Endothelial cell of umbilical vein (primary cell): ENCODE measurements around the gene KCNMA1. TPM values are rescaled to one million over a fixed set of nuclear protein-coding genes. Genes with fewer than 3 reads are reported as not detected.

Experiments
- BruUV-seq: library from RNA; stranded (reverse); fragments of 400-500 nt; replicated peaks from 2 replicates; lab custom pipeline; 2021; lab: Mats Ljungman, UMichigan
- CTCF ChIA-PET: fragments of 300-600, 350-600 bp; sonication (Branson Sonifier 250); formaldehyde crosslinking; loops from one replicate; lab custom pipeline; 2021; ENCODE audit warnings: antibody characterized with exemption, inconsistent platforms; lab: Charles Lee
- POLR2A ChIA-PET: fragments of 300-600, 350-600 bp; sonication (Branson Sonifier 250); formaldehyde crosslinking; loops from one replicate; lab custom pipeline; 2021; ENCODE audit warnings: antibody characterized with exemption, inconsistent platforms; lab: Charles Lee
- DNase-seq: peaks from one replicate; pipeline ENCODE4 v3.0.0-alpha.2; 2011; ENCODE audit warnings: low read depth, low spot score
- FAIRE-seq: peaks from 2 replicates; lab custom pipeline; 2011; peaks lifted over from hg19 to GRCh38; lab: Jason Lieb, UNC
- H2AFZ ChIP-seq: 2 replicates; pipeline ENCODE4 v1.6.0; 2012; ENCODE audit warnings: low read depth, low read length, control low read depth, inconsistent platforms
- H3K27ac ChIP-seq: 2 replicates; pipeline ENCODE4 v1.5.1; 2011; ENCODE audit warnings: low read depth, mild to moderate bottlenecking, control low read depth, low read length, moderate library complexity; ENCODE audit not compliant: insufficient read depth
- H3K27me3 ChIP-seq, 2 experiments: 2 replicates each; pipeline versions ENCODE4 v1.6.0 to v1.6.1; 2011; ENCODE audit warnings: low read length in 2 of 2, mixed read lengths in 1 of 2; ENCODE audit not compliant: control insufficient read depth in 2 of 2, insufficient read depth in 2 of 2
- H3K36me3 ChIP-seq, 2 experiments: 2 replicates in 1 of 2; 3 replicates in 1 of 2; pipeline ENCODE4 v1.5.1; 2011; ENCODE audit warnings: low read length in 2 of 2, mild to moderate bottlenecking in 1 of 2, moderate library complexity in 1 of 2; ENCODE audit not compliant: control insufficient read depth in 2 of 2, insufficient read depth in 2 of 2; ENCODE audit errors: extremely low read depth in 1 of 2
- H3K4me1 ChIP-seq: 3 replicates; pipeline ENCODE4 v1.5.1; 2011; ENCODE audit warnings: mild to moderate bottlenecking, low read length; ENCODE audit not compliant: control insufficient read depth, insufficient read depth; ENCODE audit errors: extremely low read depth
- H3K4me2 ChIP-seq: 2 replicates; pipeline ENCODE4 v1.6.1; 2011; ENCODE audit warnings: low read length, control low read depth, mixed read lengths; ENCODE audit not compliant: insufficient read depth
- H3K4me3 ChIP-seq, 3 experiments: fragments of 200-600 bp in 1 of 3; sonication (generic), shearing (Covaris generic) in 1 of 3; replicated peaks in 1 of 3; 2 replicates each; pipeline ENCODE4 v1.5.1; 2011 to 2016; ENCODE audit warnings: control low read depth in 3 of 3, low read length in 3 of 3, mild to moderate bottlenecking in 2 of 3, inconsistent platforms in 1 of 3, low read depth in 1 of 3, moderate library complexity in 1 of 3; ENCODE audit not compliant: insufficient read depth in 1 of 3
- H3K79me2 ChIP-seq: 2 replicates; pipeline ENCODE4 v1.6.0; 2012; ENCODE audit warnings: low read length, inconsistent platforms; ENCODE audit not compliant: control insufficient read depth, insufficient read depth
- H3K9ac ChIP-seq: replicated peaks from 2 replicates; pipeline ENCODE3; 2011; ENCODE audit warnings: low read length, control low read depth; ENCODE audit not compliant: insufficient read depth; ENCODE audit errors: extremely low read depth
- H3K9me1 ChIP-seq: replicated peaks from 3 replicates; pipeline ENCODE4 v1.6.0; 2011; ENCODE audit warnings: mild to moderate bottlenecking, low read length; ENCODE audit not compliant: control insufficient read depth, insufficient read depth; ENCODE audit errors: extremely low read depth
- H3K9me3 ChIP-seq: replicated peaks from 2 replicates; pipeline ENCODE4 v1.5.1; 2012; ENCODE audit warnings: low read length, inconsistent platforms; ENCODE audit not compliant: control insufficient read depth, insufficient read depth
- H4K20me1 ChIP-seq: replicated peaks from 2 replicates; pipeline ENCODE3; 2011; ENCODE audit warnings: mild to moderate bottlenecking, low read length; ENCODE audit not compliant: control insufficient read depth, insufficient read depth; ENCODE audit errors: extremely low read depth
- EZH2 ChIP-seq: IDR thresholded peaks from 2 replicates; pipeline ENCODE4 v1.6.1; 2012; ENCODE audit warnings: borderline replicate concordance, low read depth, mild to moderate bottlenecking, moderate library complexity, low read length, inconsistent platforms; ENCODE audit not compliant: severe bottlenecking
- FOS ChIP-seq: IDR thresholded peaks from 2 replicates; pipeline ENCODE4 v1.6.1; 2011; ENCODE audit warnings: mild to moderate bottlenecking, low read length, moderate library complexity, borderline replicate concordance; ENCODE audit not compliant: insufficient read depth
- GATA2 ChIP-seq: IDR thresholded peaks from 2 replicates; pipeline ENCODE4 v1.7.0; 2011; ENCODE audit warnings: low read depth, mild to moderate bottlenecking, moderate library complexity, mixed read lengths, low read length; ENCODE audit not compliant: insufficient read length, insufficient read depth
- JUN ChIP-seq: IDR thresholded peaks from 2 replicates; pipeline ENCODE4 v1.6.1; 2011; ENCODE audit warnings: borderline replicate concordance, low read depth; ENCODE audit not compliant: insufficient read length, insufficient read depth
- MAX ChIP-seq: IDR thresholded peaks from 2 replicates; pipeline ENCODE4 v1.6.1; 2011; ENCODE audit not compliant: insufficient read depth, insufficient read length
- MYC ChIP-seq: IDR thresholded peaks from one replicate; pipeline ENCODE4 v1.6.1; 2011; ENCODE audit warnings: mild to moderate bottlenecking, low read depth, low read length
- POLR2A ChIP-seq: IDR thresholded peaks from 2 replicates; pipeline ENCODE4 v1.6.1; 2012; ENCODE audit warnings: low read depth, mild to moderate bottlenecking, control low read depth, low read length
- POLR2AphosphoS5 ChIP-seq: IDR thresholded peaks from 2 replicates; pipeline ENCODE4 v1.6.1; 2012; ENCODE audit warnings: low read depth, mild to moderate bottlenecking, control low read depth, low read length, moderate library complexity; ENCODE audit not compliant: insufficient read depth
- dilution Hi-C: fragments of 300-500 bp; cut with MboI; formaldehyde crosslinking; loops from one replicate; pipeline ENCODE4 v1.15.0; 2019; ENCODE audit warnings: low sequenced_read_pairs; ENCODE audit not compliant: extremely low pct_ligation_motif_present
- intact Hi-C: fragments of 100-400 bp; cut with micrococcal nuclease; formaldehyde crosslinking; loops from one replicate; pipeline ENCODE4 v1.10.0; 2022
- polyA plus RNA-seq, 4 experiments: library from polyadenylated mRNA; depleted of rRNA in 3 of 4; stranded (reverse) in 3 of 4; unstranded in 1 of 4; fragments of >200 nt; gene quantifications; 2 replicates each; pipeline versions ENCODE4 v1.2.1 to v1.2.3, GENCODE V29; 2011 to 2012; ENCODE audit warnings: missing spikeins in 1 of 4
- total RNA-seq: library from RNA; stranded (reverse); gene quantifications from 2 replicates; pipeline ENCODE4 v1.2.3, GENCODE V29; 2021
- TF ChIP-seq, protein P1 (sequence below), 2 donors: IDR thresholded peaks; 1 replicate in 1 of 2; 2 replicates in 1 of 2; pipeline ENCODE4 v1.5.1; 2011; ENCODE audit warnings: low read length in 2 of 2, mild to moderate bottlenecking in 2 of 2, moderate library complexity in 2 of 2, control low read depth in 1 of 2, inconsistent platforms in 1 of 2, low read depth in 1 of 2; ENCODE audit not compliant: insufficient read depth in 1 of 2; ENCODE audit errors: extremely low read depth in 1 of 2

KCNMA1 gene
- total and polyA plus RNA-seq, 2 donors (not counting 3 experiments of a cell fraction or from before 2014, with no cell fraction given) = 0.10 to 0.82 TPM

DNA sequence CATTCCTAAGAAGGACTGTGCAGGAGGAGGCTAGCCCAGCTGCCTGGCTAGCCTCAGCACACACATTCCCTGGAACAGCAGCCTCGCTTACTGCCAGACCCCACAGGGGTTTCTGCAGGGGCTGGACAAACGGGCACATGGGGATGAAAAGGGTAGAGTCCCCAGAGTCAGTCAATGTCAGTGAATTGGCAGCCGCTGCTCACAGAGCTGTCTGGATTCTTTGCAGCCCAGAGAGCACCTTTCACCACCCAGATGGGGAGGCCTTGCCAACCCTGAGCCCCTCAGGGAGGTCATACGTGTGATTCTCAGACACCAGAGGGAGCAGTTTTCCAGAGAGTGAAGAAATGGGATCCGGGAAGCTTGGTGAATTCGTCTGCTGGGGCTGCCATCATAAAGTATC lies 143.3 kb downstream of the KCNMA1 start:
- DNase-seq (no peak), FAIRE-seq (no peak)
- peaks cover 0 to 2% of the 10 kb centered on the region in 2 experiments for H3K27me3 ChIP-seq
- H3K9me3 ChIP-seq = no peaks in the 10 kb centered on the region
- no peak overlapping the region for H3K9ac ChIP-seq
- CTCF ChIA-PET = interaction anchor here (0.6 to 1.9 kb wide), 8 partner anchors 37 to 321 kb away, joined by 3 to 25 read pairs (median 4); no protein-coding TSS in a partner anchor
- no peaks in the 10 kb centered on the region for H3K36me3 ChIP-seq
- no peaks in the 10 kb centered on the region for H3K9me1 ChIP-seq
- intact Hi-C loops (loop anchor here (2.0 to 5.0 kb wide), 2 partner anchors 148 to 242 kb away; no protein-coding TSS in a partner anchor), dilution Hi-C loops (no loop called here)
- no TSS peak for BruUV-seq
- H3K4me3 ChIP-seq = no peak overlapping the region
- H4K20me1 ChIP-seq = no peaks in the 10 kb centered on the region
- TF ChIP-seq JUN = no peak
- TF ChIP-seq, protein P1, sequence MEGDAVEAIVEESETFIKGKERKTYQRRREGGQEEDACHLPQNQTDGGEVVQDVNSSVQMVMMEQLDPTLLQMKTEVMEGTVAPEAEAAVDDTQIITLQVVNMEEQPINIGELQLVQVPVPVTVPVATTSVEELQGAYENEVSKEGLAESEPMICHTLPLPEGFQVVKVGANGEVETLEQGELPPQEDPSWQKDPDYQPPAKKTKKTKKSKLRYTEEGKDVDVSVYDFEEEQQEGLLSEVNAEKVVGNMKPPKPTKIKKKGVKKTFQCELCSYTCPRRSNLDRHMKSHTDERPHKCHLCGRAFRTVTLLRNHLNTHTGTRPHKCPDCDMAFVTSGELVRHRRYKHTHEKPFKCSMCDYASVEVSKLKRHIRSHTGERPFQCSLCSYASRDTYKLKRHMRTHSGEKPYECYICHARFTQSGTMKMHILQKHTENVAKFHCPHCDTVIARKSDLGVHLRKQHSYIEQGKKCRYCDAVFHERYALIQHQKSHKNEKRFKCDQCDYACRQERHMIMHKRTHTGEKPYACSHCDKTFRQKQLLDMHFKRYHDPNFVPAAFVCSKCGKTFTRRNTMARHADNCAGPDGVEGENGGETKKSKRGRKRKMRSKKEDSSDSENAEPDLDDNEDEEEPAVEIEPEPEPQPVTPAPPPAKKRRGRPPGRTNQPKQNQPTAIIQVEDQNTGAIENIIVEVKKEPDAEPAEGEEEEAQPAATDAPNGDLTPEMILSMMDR (IDR thresholded peaks at IDR 0.05; ENCODE audit: extremely low read depth in 1 of 2, insufficient read depth in 1 of 2, low read depth in 1 of 2, low read length in 2 of 2) = peak in 1 of 2 donors; percentile 9
- no peak overlapping the region for H3K4me2 ChIP-seq
- no peak overlapping the region for H2AFZ ChIP-seq
- H3K27ac ChIP-seq = no peak overlapping the region
- H3K4me1 ChIP-seq = no peaks in the 10 kb centered on the region
- no peaks in the 10 kb centered on the region for H3K79me2 ChIP-seq
- POLR2A ChIA-PET = no interaction called here

DNA sequence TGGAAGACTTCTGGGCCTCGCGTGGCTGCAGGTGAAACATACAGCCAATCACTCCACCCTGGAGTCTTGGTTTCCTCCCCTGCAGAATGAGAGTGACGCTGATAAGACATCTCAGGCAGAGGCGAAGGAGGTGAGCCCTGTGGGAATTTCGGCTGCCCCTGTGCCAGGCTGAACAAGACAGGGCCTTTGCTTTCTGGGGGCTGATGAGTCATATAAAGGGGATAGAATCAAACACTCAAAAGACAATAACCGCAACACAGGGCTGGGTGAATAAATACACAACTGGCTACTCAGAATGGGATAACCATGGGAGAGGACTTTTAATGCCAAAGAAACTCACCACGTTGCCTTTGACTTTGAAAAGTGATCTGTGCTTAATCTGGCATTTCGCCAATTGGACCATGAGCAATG lies 143.8 kb downstream of the KCNMA1 start:
- no peak for TF ChIP-seq MAX
- TF ChIP-seq FOS = no peak
- no peak for TF ChIP-seq POLR2AphosphoS5
- TF ChIP-seq EZH2 = no peak
- TF ChIP-seq JUN = no peak
- no peak for TF ChIP-seq GATA2
- no peak for TF ChIP-seq MYC
- no peak for TF ChIP-seq POLR2A
- dilution Hi-C loops (no loop called here), intact Hi-C loops (loop anchor here (2.0 to 5.0 kb wide), 2 partner anchors 149 to 242 kb away; no protein-coding TSS in a partner anchor)
- H3K36me3 ChIP-seq = no peaks in the 10 kb centered on the region
- no peak overlapping the region for H3K9ac ChIP-seq
- FAIRE-seq (no peak), DNase-seq (no peak)
- no peaks in the 10 kb centered on the region for H4K20me1 ChIP-seq
- no peak overlapping the region for H3K4me3 ChIP-seq
- H3K27ac ChIP-seq = no peak overlapping the region
- no peaks in the 10 kb centered on the region for H3K9me3 ChIP-seq
- no peaks in the 10 kb centered on the region for H3K79me2 ChIP-seq
- no peak overlapping the region for H3K4me2 ChIP-seq
- no peaks in the 10 kb centered on the region for H3K4me1 ChIP-seq
- H3K27me3 ChIP-seq = peaks cover 0 to 2% of the 10 kb centered on the region in 2 experiments
- POLR2A ChIA-PET = no interaction called here
- CTCF ChIA-PET = interaction anchor here (1.0 to 1.9 kb wide), 4 partner anchors 101 to 321 kb away, joined by 3 to 25 read pairs (median 6); no protein-coding TSS in a partner anchor
- no peaks in the 10 kb centered on the region for H3K9me1 ChIP-seq
- BruUV-seq = no TSS peak
- no peak overlapping the region for H2AFZ ChIP-seq
